NCI-H2196 treated with DMSO at 0.1 percent for 48 hours (cell line): ENCODE measurements around the gene RUSC1.
A peak's percentile ranks its signal among the peaks of the same experiment; 100 is the strongest.
"Not testable (repeated sequence)": the region's sequence is repeated elsewhere in the genome, so short reads cannot be mapped to it uniquely, and the experiment has no call there.

ENCODE experiments used
- DNase-seq: peaks from one replicate; lab custom pipeline; 2025; ENCODE audit not compliant: unreplicated experiment; lab: John Stamatoyannopoulos, UW

The RUSC1 gene

DNA sequence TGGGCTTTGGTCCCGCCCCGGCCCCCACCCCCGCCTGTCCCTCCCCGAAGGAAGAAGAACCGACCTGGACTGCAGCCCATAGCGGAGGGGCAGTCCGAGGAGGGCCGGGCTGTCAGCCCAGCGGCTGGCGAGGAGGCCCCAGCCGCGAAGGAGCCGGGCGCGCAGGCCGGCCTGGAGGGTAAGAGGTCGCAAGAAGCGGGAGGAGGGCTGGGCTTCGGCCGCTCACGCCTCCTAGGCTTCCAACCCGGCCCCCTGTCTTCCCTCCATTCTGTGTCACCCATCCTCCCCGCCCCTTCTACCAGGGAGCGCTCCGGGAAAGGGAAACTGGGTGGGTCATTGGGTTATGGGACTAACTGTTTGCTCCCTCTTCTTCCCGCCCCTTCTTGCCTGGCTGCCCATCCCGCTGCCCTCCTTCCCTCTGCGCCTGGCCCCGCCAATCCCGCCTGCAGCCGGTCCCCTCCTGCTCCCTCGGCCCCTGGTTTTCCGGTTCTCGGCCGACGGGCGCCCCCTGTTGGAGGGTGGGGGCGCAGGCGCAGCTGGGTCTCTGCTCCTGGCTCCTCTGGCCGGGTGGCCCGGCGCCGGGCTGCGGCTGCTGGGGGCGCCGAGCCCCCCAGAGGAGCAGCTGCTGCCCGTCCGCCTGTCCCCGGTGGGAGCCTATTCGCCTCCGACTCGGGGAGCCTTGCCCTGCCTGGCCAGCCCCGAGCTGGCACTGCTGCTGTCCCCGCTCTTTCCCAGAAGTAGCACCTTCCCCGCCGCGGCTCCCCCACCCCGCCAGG is 2.4 kb downstream of the RUSC1 start:
- peak; percentile 93 for DNase-seq

DNA sequence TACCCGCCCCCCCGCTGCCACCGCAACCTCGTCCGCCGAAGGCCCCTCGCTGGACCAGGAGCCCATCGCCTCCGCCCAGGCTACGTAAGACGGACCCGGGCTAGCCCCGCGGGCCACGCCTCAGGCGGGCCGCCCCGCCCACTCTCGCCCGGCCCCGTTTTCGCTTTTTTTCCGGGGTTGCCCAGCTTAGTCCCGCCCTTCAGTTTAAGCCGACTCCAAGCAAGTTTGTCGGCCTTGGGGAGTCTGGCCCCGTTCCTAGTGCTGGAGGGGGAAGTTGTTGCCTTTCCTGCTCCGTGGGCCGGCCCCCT is 3.0 kb downstream of the RUSC1 start:
- peak; percentile 73 for DNase-seq

DNA sequence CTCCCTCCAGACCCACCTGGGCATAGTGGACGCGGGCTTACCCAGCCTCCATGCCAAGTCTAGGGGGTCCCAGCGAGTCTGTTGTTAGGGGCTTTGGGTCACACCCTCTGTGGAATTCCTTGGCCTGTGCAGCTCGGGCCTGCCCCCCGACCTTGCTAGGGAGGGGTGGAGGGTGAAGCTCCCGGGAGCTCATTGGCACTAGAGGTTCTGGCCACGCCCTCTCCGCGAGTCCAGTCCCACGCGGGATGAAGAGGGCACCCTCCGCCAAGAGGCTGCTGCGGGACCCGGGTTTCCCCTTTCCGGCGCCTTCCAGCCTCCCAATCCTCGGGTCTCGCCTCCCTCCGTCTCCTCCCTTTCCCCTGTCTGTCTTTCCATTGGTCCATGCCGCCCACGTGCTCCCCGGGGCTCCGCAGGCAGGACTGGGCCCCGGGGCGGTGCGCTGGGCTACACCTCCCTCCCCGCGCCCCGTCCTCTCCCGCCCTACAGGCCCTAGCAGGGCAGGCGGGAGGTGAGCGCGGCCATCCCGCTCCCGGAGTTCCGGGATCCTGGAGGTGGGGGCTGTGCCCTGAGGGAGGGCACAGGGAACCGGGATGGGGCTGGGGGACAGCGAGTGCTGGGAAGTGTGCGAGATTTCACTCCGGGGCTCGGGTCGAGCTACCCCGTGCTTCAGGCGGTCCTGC is 3.5 kb downstream of the RUSC1 start:
- peak; percentile 92 for DNase-seq

DNA sequence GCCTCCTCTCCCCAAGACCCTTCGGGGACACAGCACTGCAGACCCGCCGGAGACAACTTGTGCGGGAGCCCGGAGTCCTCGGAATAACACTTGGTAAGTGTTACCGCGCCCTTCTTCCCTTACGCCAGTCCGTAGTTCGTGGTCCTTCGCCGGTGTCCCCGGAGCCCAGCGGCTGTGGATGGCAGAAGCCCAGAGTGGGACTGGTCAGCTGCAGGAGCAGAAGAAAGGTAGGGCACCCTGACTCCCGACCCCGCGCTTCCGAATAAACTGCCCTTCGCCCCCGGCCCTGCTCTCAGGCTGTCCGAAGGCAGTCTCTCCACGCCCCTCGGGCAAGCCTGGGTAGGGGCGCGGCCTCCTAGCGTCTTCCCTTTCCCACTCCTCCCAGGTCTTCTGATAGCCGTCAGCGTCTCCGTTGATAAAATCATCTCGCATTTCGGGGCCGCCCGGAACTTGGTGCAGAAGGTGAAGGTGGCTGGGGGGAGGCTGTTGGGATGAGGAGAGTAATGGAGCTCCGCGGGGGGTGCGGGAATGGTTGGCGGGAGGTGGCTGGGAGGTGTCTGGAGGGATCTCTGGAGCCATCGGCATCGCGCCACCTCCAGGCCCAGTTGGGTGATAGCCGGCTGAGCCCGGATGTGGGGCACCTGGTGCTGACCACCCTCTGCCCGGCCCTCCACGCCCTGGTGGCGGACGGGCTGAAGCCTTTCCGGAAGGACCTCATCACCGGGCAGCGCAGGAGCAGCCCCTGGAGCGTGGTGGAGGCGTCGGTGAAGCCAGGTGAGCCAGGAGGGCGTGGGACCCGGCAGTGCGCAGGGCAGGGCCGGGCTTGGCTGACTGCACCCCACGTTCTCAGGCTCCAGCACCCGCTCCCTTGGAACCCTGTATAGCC is 4.3 kb downstream of the RUSC1 start:
- DNase-seq: peak; percentile 50

DNA sequence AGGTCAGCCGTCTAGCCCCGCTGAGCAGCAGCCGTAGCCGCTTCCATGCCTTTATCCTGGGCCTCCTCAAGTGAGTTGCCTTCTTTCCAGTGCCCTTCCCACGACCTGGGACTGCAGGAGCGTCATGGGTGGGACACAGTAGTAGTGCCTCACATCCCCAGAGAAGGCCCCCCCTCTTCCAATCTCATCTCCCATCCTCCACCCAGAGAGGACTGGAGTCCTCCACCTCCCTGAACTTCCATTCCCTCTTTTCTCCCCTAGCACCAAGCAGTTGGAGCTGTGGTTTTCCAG is 4.9 kb downstream of the RUSC1 start:
- DNase-seq: no peak

DNA sequence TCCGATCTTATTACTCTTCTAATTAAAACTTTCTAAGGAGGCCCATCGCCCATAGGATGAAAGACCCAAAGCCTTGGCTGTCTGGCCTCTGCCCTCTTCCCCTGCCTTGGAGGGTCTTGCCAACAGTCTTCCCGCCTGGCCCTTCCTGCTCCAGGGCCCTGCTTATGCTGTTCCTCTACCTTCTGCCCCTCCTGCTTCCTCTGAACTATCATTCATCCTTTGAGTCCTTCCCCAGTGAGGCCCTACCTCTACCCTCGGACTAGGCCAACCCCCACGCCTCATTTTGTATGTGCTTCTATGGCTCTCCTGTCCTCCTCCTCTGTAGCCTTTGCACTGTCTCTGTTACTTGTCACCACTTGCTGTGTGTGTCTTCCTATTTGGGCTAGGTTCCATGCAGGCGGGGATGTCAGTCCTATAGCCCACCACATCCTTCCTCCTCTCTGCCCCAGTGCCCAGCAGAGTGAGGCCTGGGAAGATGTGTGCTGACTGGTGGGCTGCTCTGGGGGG is 5.4 kb downstream of the RUSC1 start:
- no peak for DNase-seq

DNA sequence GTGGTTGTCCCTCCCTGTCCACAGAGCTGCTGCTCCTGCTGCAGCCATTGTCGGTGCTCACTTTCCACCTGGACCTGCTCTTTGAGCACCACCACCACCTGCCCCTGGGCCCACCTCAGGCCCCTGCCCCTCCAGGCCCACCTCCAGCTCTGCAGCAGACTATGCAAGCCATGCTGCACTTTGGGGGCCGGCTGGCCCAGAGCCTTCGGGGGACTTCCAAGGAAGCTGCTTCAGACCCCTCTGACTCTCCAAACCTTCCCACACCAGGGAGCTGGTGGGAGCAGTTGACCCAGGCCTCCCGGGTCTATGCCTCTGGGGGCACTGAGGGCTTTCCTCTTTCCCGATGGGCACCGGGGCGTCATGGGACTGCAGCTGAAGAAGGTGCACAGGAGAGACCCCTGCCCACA is 5.9 kb downstream of the RUSC1 start:
- no peak for DNase-seq

DNA sequence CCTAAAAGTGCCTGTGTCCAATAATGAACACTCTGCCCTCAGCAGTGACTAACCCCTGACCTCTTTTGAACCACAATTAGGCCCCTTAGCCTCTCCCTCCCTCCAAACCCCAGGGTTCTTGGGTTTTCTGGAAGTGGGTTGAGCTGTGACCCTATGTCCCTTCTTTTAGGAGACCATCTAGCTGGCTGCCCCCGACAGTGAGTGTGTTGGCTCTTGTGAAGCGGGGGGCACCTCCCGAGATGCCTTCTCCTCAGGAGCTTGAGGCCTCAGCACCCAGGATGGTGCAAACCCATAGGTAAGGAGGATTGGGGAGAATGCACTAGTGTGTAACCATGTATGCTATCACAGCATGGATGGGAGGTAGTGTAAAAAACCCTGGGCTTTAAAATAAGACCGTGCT is 7.3 kb downstream of the RUSC1 start:
- no peak for DNase-seq

DNA sequence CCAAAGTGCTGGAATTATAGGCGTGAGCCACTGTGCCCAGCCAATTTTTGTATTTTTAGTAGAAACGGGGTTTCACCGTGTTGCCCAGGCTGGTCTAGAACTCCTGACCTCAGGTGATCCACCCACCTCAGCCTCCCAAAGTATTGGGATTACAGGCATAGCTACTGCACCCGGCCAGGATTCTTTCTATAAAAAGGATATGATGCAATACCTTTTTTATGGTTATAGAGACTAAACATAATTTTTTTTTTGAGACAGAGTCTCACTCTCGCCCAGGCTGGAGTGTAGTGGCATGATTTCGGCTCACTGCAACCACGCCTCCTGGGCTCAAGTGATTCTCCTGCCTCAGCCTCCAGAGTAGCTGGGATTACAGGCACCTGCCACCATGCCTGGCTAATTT is 8.2 kb downstream of the RUSC1 start:
- DNase-seq: not testable (repeated sequence)

DNA sequence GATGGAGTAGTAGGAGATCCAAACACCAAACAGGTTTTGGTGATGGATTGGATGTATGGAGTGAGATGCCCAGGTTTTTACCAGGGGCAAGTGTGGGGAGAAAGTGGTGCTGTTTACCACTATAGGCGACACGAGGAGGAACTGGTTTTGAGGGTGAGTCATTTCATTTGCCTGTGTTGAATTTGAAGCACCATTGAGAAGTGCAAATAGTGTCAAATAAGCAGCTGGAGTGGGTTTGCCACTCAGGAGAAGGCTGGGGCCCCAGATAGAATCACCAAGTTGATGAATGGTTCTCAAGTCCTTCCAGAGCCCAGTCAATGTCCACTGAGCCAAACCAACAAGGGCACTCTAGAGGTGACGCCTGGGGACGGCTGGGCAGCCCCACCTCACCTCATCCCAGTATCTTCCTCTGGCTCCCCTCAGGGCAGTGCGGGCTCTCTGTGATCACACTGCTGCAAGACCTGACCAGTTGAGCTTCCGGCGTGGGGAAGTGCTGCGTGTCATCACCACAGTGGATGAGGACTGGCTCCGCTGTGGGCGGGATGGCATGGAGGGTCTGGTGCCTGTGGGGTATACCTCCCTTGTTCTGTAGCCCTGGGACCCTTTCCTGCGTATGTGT is 9.4 kb downstream of the RUSC1 start:
- DNase-seq: no peak

DNA sequence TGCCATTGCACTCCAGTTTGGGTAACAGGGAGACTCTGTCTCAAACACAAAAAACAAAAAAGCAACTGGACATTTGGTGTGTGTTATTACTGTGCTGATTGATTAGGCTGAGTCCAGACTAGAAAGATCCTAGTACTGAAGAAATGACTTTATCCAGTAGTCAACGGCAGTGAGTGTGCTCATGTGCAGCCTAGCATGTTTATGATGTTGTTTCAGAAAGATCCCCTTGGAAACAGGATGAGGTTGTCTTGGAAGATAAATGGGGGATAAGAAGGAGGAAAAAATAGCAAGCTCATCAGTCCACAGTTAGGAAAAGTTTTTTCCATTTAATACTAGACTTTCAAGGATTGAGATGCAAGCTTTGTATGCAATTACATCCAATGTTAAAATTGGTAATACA is 14.3 kb downstream of the RUSC1 start:
- DNase-seq: no peak

DNA sequence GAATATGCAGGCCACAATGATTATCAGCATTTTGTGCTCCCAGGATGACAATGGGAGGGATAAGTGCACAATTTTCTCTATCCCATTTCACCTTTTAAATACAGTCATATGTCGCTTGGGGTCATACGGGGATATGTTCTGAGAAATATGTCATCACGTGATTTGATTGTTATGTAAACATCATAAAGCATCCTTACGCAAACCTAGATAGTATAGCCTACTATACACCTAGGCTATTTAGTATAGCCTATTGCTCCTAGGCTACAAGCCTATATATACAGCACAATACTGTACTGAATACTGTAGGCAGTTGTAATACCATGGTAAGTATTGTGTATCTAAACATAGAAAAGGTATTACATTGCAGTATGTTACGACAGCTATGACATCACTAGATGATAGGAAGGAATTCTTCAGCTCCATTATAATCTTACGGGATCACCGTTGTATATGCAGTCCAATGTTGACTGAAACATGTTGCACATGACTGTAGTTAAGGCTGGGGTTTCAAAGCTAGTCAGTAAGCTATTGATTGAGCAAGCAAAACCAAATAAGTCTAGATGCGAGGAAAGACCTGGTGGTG is 18.9 kb downstream of the RUSC1 start:
- no peak for DNase-seq

DNA sequence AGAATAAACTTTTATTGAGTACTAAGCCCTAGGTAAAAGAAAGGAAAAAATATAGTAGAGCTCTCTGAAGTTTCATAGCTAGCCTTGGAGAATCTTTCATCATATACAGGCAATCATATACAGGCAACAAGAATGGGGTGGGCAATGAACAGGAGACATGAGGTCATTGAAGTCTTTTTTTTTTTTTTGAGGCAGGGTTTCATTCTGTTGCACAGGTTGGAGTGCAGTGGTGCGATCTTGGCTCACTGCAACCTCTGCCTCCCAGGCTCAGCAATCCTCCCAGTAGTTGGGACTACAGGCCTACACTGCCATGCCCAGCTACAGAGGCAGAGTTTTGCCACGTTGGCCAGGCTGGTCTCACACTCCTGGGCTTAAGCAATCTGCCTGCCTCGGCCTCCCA is 22.1 kb downstream of the RUSC1 start:
- no peak for DNase-seq

DNA sequence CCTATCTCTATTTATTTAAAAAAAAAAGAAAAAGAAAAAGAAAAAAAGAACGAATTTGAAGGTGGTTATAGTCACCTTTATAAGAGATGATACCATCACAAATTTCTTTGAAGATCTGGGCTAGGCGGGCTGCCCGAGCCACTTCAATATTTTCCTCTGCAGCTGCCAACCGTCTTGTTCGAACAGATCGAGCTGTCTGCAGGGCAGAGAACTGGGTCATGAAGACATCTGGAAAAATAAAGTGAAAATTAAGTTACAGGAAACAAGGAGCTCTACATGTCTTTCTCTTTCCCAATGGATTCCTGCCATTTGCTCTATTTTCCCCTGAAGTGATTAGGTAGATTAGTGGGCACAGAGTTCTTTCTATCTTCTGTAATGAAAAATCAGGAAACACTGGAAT is 31.9 kb downstream of the RUSC1 start:
- no peak for DNase-seq

DNA sequence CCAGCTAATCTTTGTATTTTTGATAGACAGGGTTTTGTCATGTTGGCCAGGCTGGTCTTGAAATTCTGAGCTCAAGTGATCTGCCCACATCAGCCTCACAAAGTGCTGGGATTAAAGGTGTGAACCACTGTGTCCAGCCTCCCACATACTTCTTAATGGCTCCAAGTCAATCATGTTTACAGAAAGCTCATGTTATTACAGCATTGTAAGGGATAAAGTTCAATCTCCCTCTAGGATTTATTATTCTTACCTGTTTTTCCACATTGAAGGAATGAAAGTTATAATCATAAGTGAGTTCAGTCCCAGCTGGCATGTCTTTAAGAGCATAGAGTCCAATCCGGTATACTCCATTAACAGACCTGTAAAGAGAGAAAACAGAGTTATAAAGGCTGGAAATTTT is 39.4 kb downstream of the RUSC1 start:
- DNase-seq: no peak

DNA sequence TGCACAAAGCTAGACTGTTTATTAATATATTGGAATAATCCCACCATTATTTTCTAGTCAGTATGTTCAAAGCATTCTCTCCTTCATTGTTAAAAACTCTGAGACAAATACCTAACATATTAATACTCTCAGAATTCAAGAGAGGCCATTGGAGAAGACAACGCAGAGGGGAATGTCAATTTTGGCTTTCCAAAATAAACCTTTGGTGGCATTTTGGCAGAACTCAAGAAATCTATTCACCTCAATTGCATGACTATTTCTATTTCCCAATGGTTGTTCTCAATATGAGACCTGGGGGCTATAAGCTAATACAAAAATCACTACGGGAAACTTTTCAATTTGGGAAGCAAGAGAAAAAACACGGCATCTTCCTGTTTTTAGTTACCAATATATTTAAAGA is 58.5 kb downstream of the RUSC1 start:
- no peak for DNase-seq

DNA sequence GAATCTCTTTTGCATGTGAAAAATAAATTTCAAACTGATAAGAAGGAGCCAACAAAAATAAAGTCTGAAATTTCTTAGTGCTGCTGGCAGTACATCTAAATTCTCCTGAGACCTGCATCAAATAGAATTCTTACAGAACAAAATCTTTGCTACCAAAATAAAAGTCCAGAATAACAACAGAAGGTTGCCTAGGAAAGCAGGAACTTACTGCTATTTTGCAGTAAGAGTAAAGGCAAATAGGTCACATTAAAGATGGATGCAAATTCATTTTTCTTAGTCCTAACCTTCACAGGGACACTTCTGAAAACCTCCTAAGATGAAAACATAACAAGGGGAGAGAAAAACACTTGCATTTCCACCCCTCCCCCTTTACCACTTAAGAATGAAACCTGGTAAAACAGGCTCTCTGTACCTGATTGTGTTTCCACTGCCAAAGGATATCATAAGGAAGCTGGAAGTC is 59.0 kb downstream of the RUSC1 start:
- DNase-seq: peak; percentile 8
